AG04449 (cell line): Measurements from ENCODE around the gene HAPSTR1.
A peak's percentile ranks its signal among the peaks of the same experiment; 100 is the strongest.

Experiments used
- CTCF ChIA-PET: fragments of 350-600 bp; formaldehyde crosslinking; extraction: SDS; loops from one replicate; lab custom pipeline; 2021; ENCODE audit warnings: antibody characterized with exemption; lab: Yijun Ruan, JAX
- POLR2A ChIA-PET: fragments of 400-600, 350-600 bp; formaldehyde crosslinking; extraction: SDS; loops from one replicate; lab custom pipeline; 2020; ENCODE audit warnings: antibody characterized with exemption, inconsistent platforms; lab: Yijun Ruan, JAX
- DNase-seq: peaks from one replicate; pipeline ENCODE4 v3.0.0-alpha.2; 2010; ENCODE audit warnings: low read depth, low spot score
- H3K4me3 ChIP-seq: 2 replicates; pipeline ENCODE4 v1.5.1; 2011; ENCODE audit warnings: low read depth, mild to moderate bottlenecking, control low read depth, low read length
- CTCF ChIP-seq: IDR thresholded peaks from one replicate; pipeline ENCODE4 v1.5.1; 2011; ENCODE audit warnings: mild to moderate bottlenecking, moderate library complexity, low read length, control low read depth, inconsistent platforms; ENCODE audit not compliant: insufficient read depth; ENCODE audit errors: missing control alignments

Gene HAPSTR1

GRCh38 chr16:9065077-9065476 lies 26.4 kb upstream of the HAPSTR1 start:
- H3K4me3 ChIP-seq, result no peak overlapping the region
- TF ChIP-seq CTCF, result no peak
- no peak for DNase-seq
- ChIA-PET POLR2A (no interaction called here), CTCF (no interaction called here)

GRCh38 chr16:9068886-9069285 lies 22.6 kb upstream of the HAPSTR1 start:
- CTCF ChIA-PET, result interaction anchor here (0.8 to 2.0 kb wide), 2 partner anchors 9 to 21 kb away, joined by 3 to 4 read pairs; no protein-coding TSS in a partner anchor
- POLR2A ChIA-PET, result interaction anchor here (0.6 to 1.1 kb wide), 5 partner anchors 21 to 70 kb away, joined by 3 to 5 read pairs (median 3); partner anchors contain the start of gene HAPSTR1
- DNase-seq, result no peak
- no peak for TF ChIP-seq CTCF
- H3K4me3 ChIP-seq, result no peak overlapping the region

- no peak for DNase-seq
- no peak for TF ChIP-seq CTCF
- CTCF ChIA-PET, result no interaction called here
- no peak overlapping the region for H3K4me3 ChIP-seq
- POLR2A ChIA-PET, result no interaction called here
These were observed 21.2 kb upstream of the HAPSTR1 start for GRCh38 chr16:9070254-9070653.

GRCh38 chr16:9071377-9071776 lies 20.1 kb upstream of the HAPSTR1 start:
- DNase-seq, result no peak
- no peak for TF ChIP-seq CTCF
- POLR2A ChIA-PET, result no interaction called here
- no peak overlapping the region for H3K4me3 ChIP-seq
- CTCF ChIA-PET, result no interaction called here

- H3K4me3 ChIP-seq, result no peak overlapping the region
- CTCF ChIA-PET, result interaction anchor here (1.2 to 1.3 kb wide), 2 partner anchors 11 to 193 kb away, joined by 3 read pairs; no protein-coding TSS in a partner anchor
- DNase-seq, result peak; percentile 70
- POLR2A ChIA-PET, result interaction anchor here (0.6 to 1.5 kb wide), 3 partner anchors 19 to 29 kb away, joined by 3 to 6 read pairs (median 6); partner anchors contain the start of gene HAPSTR1
- no peak for TF ChIP-seq CTCF
These were observed 18.6 kb upstream of the HAPSTR1 start for GRCh38 chr16:9072806-9073341.

- ChIA-PET CTCF (interaction anchor here (0.6 to 1.8 kb wide), 3 partner anchors 12 to 67 kb away, joined by 3 to 5 read pairs (median 3); no protein-coding TSS in a partner anchor), POLR2A (interaction anchor here (2.0 kb wide), 1 partner anchor 16 kb away, joined by 21 read pairs; the partner anchor contains the start of gene HAPSTR1)
- TF ChIP-seq CTCF, result no peak
- no peak for DNase-seq
- H3K4me3 ChIP-seq, result no peak overlapping the region
These were observed 16.0 kb upstream of the HAPSTR1 start for GRCh38 chr16:9075299-9076071.
